HUES64 (cell line): ENCODE data around the gene DPPA5.
"Not testable (repeated sequence)": the region's sequence is repeated elsewhere in the genome, so short reads cannot be mapped to it uniquely, and the experiment has no call there.

ENCODE experiments used
- H3K27ac ChIP-seq: 2 replicates; pipeline ENCODE4 v1.7.0; 2013; ENCODE audit warnings: low read depth, low read length, inconsistent platforms
- H3K27me3 ChIP-seq: 2 replicates; pipeline ENCODE4 v1.6.1; 2013; ENCODE audit warnings: mild to moderate bottlenecking, low read length; ENCODE audit not compliant: insufficient read depth
- H3K36me3 ChIP-seq: 2 replicates; pipeline ENCODE4 v1.6.1; 2013; ENCODE audit warnings: mild to moderate bottlenecking, low read length; ENCODE audit not compliant: insufficient read depth
- H3K4me1 ChIP-seq: 2 replicates; pipeline ENCODE4 v1.6.1; 2013; ENCODE audit warnings: mild to moderate bottlenecking, low read length, moderate library complexity; ENCODE audit not compliant: insufficient read depth
- H3K4me3 ChIP-seq: 2 replicates; pipeline ENCODE4 v1.5.1; 2013; ENCODE audit warnings: mild to moderate bottlenecking, low read length, moderate library complexity
- H3K9ac ChIP-seq: 2 replicates; pipeline ENCODE4 v1.6.1; 2013; ENCODE audit warnings: mild to moderate bottlenecking, low read depth, low read length
- H3K9me3 ChIP-seq: 2 replicates; pipeline ENCODE4 v1.6.1; 2013; ENCODE audit warnings: low read depth, low read length; ENCODE audit not compliant: insufficient read depth
- WGBS: fragments of 150-250, 120-280 bp; methylation state at CpG from one replicate; pipeline ENCODE4 v1.1.7; 2013; ENCODE audit warnings: missing lambda C conversion rate; 5-methylcytosine and 5-hydroxymethylcytosine counted together

DPPA5 gene

DNA sequence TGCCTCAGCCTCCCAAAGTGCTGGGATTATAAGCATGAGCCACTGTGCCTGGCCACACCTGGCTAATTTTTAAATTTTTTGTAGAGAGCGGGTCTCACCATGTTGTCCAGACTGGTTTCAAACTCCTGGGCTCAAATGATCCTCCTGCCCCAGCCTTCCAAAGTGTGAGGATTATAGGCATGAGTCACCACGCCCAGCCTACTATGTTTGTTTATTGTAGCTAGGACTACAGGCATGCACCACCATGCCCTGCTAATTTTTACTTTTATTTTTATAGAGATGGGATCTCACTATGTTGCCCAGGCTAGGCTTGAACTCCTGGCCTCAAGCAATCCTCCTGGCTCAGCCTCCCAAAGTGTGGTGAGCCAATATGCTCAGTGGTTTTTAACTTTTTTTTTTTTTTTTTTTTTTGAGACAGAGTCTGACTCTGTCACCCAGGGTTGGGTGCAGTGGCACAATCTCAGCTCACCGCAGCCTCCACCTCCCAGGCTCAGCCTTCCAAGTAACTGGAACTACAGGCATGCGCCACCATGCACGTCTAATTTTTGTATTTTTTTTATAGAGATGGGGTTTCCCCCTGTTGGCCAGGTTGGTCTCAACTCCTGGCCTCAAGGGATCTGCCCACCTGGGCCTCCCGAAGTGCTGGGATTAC is 28.5 kb upstream of the DPPA5 start:
- no peaks in the 10 kb centered on the region for H3K4me1 ChIP-seq
- H3K9ac ChIP-seq: no peak overlapping the region
- no peaks in the 10 kb centered on the region for H3K9me3 ChIP-seq
- H3K27ac ChIP-seq: no peak overlapping the region
- H3K4me3 ChIP-seq: no peak overlapping the region
- H3K27me3 ChIP-seq: no peaks in the 10 kb centered on the region
- 97% methylated on average over 6 of the region's 6 CpGs for WGBS
- no peaks in the 10 kb centered on the region for H3K36me3 ChIP-seq

DNA sequence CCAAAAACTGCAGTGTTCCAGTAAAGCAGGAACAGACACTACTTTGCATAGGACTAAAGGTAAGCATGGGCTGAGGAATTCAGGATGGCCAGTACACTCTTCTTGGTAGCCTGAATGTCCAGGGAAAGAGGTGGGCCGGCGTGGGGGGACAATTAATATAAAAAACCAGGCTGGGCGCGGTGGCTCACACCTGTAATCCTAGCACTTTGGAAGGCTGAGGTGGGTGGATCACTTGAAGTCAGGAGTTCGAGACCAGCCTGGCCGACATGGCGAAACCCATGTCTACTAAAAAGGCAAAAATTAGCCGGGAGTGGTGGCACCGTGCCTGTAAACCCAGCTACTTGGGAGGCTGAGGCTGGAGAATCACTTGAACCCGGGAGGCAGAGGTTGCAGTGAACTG is 27.5 kb upstream of the DPPA5 start:
- not testable (repeated sequence) for H3K9ac ChIP-seq, H3K4me3 ChIP-seq, H3K9me3 ChIP-seq, H3K27ac ChIP-seq, H3K36me3 ChIP-seq, H3K4me1 ChIP-seq, H3K27me3 ChIP-seq
- 95% methylated on average over 10 of the region's 10 CpGs for WGBS

DNA sequence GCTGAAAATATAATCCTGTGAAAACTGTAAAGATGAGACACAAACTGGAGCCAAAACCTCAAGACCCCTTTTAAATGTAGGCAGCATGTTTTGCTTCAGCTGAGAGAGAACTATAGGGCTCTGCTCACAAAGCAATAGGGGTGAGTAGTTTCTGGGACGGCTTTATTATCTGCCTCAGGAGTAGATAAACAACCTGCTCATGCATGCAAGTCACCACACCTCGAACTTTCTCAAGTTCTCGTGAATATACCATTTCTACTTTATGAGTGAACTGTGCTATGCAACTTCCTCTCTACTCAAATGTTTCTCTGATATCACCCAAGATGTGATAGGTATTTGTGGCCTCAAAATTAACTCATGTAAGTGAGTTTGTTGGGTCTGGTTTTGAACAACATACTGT is 23.1 kb upstream of the DPPA5 start:
- no peak overlapping the region for H3K9ac ChIP-seq
- H3K27ac ChIP-seq: no peak overlapping the region
- 85% methylated on average over 3 of the region's 3 CpGs for WGBS
- H3K27me3 ChIP-seq: no peaks in the 10 kb centered on the region
- H3K4me3 ChIP-seq: no peak overlapping the region
- no peaks in the 10 kb centered on the region for H3K4me1 ChIP-seq
- no peaks in the 10 kb centered on the region; the same call in 1 of the 2 replicates for H3K9me3 ChIP-seq
- no peaks in the 10 kb centered on the region for H3K36me3 ChIP-seq

DNA sequence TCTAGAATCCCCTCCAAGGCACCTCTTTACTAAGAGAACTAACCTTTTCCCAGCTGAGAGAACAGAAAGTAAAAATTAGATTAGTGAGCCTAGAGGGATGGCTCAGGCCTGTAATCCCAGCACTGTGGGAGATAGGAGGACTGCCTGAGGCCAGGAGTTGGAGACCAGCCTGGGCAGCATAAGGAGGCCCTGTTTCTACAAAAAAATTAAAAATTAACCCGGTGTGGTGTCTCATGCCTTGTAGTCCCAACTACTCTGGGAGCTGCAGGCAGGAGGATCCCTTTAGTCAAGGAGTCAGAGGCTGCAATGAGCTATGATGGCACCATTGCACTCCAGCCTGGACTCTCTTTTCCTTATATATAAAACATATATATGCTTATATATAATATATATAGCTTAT is 21.1 kb upstream of the DPPA5 start:
- no peak overlapping the region for H3K27ac ChIP-seq
- no peak overlapping the region for H3K9ac ChIP-seq
- no peaks in the 10 kb centered on the region; the same call in 1 of the 2 replicates for H3K9me3 ChIP-seq
- no peaks in the 10 kb centered on the region for H3K36me3 ChIP-seq
- no peak overlapping the region for H3K4me3 ChIP-seq
- H3K4me1 ChIP-seq: no peaks in the 10 kb centered on the region
- H3K27me3 ChIP-seq: no peaks in the 10 kb centered on the region
- WGBS: 93% methylated on average over 1 of the region's 1 CpG

DNA sequence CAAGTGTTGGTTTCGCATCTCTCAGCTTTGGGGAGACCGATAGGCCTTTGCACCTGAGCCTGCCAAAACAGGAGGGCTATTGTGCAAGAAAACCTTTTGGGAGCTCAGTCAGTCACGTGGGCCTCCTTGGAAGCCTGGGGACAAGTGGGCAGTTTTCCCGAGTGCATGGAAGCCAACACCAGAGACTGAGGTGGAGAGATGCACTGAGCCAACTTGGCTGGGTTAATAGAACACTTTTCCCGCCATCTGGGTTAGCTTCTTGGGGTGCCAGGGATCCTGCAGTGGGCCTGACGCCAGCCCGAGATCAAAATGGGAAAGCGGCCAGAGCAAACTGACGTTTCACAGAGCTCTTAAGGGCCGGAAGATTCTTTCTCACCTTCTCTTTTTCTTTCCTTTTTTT is 18.4 kb upstream of the DPPA5 start:
- Histone ChIP-seq H3K4me3 (no peak overlapping the region), H3K9ac (no peak overlapping the region), H3K4me1 (peaks cover 8% of the 10 kb centered on the region), H3K9me3 (no peaks in the 10 kb centered on the region; the same call in 1 of the 2 replicates), H3K27me3 (no peaks in the 10 kb centered on the region), H3K36me3 (no peaks in the 10 kb centered on the region), H3K27ac (no peak overlapping the region)
- WGBS: 92% methylated on average over 10 of the region's 10 CpGs

DNA sequence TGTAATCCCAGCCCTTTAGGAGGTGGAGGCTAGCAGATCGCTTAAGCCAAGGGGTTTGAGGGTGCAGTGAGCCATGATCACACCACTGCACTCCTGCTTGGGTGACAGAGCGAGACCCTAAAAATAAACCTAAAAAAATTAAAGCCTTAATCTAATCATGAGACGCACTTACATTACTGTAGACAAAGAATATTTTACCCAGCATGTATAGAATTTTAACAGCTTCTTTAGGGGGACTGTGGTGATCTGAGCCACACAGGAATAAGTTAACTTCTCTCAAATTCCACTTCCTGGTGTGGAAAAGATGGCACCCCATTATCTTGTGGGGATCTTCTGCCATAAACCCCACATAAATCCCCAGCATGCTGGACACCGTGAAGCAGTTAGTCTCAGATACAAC is 17.9 kb upstream of the DPPA5 start:
- Histone ChIP-seq H3K27ac (no peak overlapping the region), H3K27me3 (no peaks in the 10 kb centered on the region), H3K4me1 (peaks cover 8% of the 10 kb centered on the region), H3K9ac (no peak overlapping the region), H3K36me3 (no peaks in the 10 kb centered on the region), H3K9me3 (no peaks in the 10 kb centered on the region; the same call in 1 of the 2 replicates), H3K4me3 (no peak overlapping the region)
- 99% methylated on average over 4 of the region's 4 CpGs for WGBS

DNA sequence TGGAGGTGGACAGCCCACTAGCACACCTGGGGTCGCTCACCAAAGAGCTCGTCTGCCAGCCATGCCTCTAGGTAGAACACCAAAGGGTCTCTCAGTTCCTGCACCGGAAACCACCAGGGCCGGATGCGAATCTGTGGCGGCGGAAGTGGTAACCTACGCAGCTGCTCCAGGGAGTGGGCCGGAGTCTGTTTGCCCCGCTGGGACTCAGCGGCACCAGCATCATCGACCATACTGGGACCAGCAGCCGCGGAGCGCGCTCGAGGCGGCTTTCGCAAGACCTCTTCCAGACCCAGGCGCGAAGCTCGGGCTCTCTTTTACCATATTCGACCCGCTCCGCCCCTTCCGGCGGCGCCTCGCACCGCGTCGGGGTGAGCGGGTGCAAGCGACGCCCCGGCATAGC is 15.5 kb upstream of the DPPA5 start, which contains the start of gene OOEP:
Gene OOEP (minus strand): TSS at position 335 of the 400 bp plus-strand sequence. CDS start 105 bp downstream, at position 230.
- H3K27me3 ChIP-seq: no peaks in the 10 kb centered on the region
- 97% methylated on average over 36 of the region's 36 CpGs for WGBS
- H3K9me3 ChIP-seq: no peaks in the 10 kb centered on the region; the same call in 1 of the 2 replicates
- H3K27ac ChIP-seq: no peak within 1 kb of the TSS
- H3K4me1 ChIP-seq: peaks cover 8% of the 10 kb centered on the region
- no peaks in the 10 kb centered on the region for H3K36me3 ChIP-seq
- no peak within 1 kb of the TSS for H3K4me3 ChIP-seq
- no peak within 1 kb of the TSS; the same call in 1 of the 2 replicates for H3K9ac ChIP-seq

DNA sequence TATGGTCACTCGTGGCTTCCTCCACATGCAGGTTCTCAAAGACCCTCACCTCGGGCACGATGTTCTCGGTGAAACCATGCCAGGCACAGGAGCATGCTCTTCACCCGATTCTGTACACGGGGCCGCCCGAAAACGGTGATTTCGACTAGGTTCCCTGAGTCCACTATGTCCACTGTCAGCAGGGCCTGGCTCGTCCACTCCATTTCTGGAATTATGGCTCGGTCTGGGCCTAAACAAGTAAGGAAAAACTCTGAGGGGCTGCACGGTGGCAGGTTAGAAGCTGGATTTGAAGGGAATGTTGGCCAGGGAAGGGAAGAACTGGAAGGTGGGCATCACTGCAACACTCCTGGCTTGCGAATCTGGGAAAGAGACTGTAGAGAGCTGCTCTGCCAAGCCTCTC is 15.1 kb upstream of the DPPA5 start:
- H3K27me3 ChIP-seq: no peaks in the 10 kb centered on the region
- no peaks in the 10 kb centered on the region; the same call in 1 of the 2 replicates for H3K9me3 ChIP-seq
- H3K4me3 ChIP-seq: no peak overlapping the region
- H3K36me3 ChIP-seq: no peaks in the 10 kb centered on the region
- H3K4me1 ChIP-seq: peaks cover 8% of the 10 kb centered on the region
- no peak overlapping the region; the same call in 1 of the 2 replicates for H3K9ac ChIP-seq
- no peak overlapping the region for H3K27ac ChIP-seq
- 96% methylated on average over 14 of the region's 14 CpGs for WGBS

DNA sequence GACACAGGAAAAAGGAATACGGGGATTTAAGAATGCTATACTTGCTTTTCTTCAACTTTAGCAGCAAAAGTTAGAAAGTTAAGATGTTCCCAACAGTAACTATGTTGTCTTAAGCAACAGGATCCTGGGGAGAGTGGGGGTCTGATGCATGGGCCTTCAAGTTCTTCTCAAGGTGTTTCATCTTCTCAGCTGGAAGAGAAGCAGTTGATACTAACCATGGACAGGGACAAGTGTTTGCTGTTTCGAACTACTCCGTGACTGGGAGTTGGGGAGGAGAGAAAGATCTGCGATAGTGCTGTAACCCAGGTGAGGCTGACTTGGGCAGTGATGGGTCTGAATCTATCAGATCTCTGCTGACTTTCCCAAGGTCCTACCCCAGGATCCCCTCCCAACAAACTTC is 14.6 kb upstream of the DPPA5 start:
- no peaks in the 10 kb centered on the region for H3K27me3 ChIP-seq
- no peak overlapping the region for H3K9ac ChIP-seq
- 92% methylated on average over 4 of the region's 4 CpGs for WGBS
- H3K27ac ChIP-seq: no peak overlapping the region
- H3K4me1 ChIP-seq: peaks cover 8% of the 10 kb centered on the region
- H3K4me3 ChIP-seq: no peak overlapping the region
- H3K36me3 ChIP-seq: no peaks in the 10 kb centered on the region
- no peaks in the 10 kb centered on the region; the same call in 1 of the 2 replicates for H3K9me3 ChIP-seq

DNA sequence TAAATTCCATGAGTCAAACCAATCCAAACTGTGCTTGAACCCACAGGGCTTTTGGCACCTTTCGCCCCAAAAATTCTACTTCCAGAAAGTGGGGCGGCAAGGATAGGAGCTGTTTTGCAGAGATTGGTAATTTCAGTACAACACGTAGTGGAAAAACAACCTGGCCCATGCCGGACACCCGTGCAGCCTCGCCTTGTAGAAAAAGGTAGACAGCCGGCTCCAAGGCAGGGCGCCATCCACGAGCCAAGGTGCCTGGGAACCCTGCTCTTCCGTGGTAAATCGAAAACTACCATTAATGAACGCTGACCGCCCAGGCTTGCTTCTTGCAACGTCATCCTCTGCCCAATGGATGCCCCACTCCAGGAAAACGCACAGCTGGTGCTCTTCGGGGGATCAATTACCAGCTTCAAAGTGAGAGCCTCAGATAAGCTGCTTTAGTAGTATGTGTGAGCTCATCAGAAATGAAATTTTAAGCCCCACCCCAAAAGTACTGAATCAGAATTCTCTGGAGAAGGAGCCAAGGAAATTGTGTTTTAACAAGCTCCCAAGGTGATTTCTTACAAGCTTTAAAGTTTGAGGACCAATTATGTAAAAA is 13.8 kb upstream of the DPPA5 start:
- no peaks in the 10 kb centered on the region for H3K36me3 ChIP-seq
- H3K9ac ChIP-seq: no peak overlapping the region
- H3K27me3 ChIP-seq: no peaks in the 10 kb centered on the region
- peaks cover 8% of the 10 kb centered on the region for H3K4me1 ChIP-seq
- H3K4me3 ChIP-seq: no peak overlapping the region
- H3K27ac ChIP-seq: no peak overlapping the region
- H3K9me3 ChIP-seq: peaks cover 4% of the 10 kb centered on the region; the same call in 1 of the 2 replicates
- 87% methylated on average over 16 of the region's 16 CpGs for WGBS

DNA sequence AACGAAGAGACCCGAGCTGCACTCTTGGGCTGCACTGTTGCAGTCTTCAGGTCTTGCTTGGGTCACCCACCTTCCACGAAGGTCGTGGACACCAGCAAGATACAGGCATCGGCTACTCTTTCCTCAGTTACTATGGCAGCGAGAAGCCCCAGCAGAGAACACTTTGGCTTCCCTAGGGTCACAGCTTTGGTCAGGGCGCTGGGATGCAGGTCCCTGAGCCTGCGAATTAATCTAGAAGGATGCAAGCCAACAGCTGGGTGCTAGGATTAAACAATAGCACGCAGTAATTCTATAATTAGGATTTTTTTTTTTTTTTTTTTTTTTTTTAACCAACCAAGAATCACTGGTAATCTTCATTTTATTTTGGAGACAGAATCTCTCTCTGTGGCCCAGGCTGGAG is 10.5 kb upstream of the DPPA5 start:
- WGBS: 95% methylated on average over 8 of the region's 9 CpGs
- no peak overlapping the region for H3K9ac ChIP-seq
- H3K36me3 ChIP-seq: no peaks in the 10 kb centered on the region
- H3K4me3 ChIP-seq: no peak overlapping the region
- 0 out of 2 replicates have a peak, but pooled peaks cover 4% of the 10 kb centered on the region for H3K9me3 ChIP-seq
- H3K4me1 ChIP-seq: peaks cover 8% of the 10 kb centered on the region
- no peak overlapping the region for H3K27ac ChIP-seq
- H3K27me3 ChIP-seq: no peaks in the 10 kb centered on the region
